GM18873 (cell line): Measurements from ENCODE around the gene CACNA1A.
"Not testable (repeated sequence)": the region's sequence is repeated elsewhere in the genome, so short reads cannot be mapped to it uniquely, and the experiment has no call there.

ENCODE experiments used
- ATAC-seq: cut with Tn5 transposase; IDR thresholded peaks from one replicate; pipeline ENCODE4 v1.9.1; 2021; ENCODE audit warnings: mild to moderate bottlenecking, moderate library complexity, moderate number of reproducible peaks; ENCODE audit not compliant: unreplicated experiment, low FRiP score

CACNA1A gene

GRCh38 chr19:13373599-13373998 lies 132.7 kb downstream of the CACNA1A start:
- no peak for ATAC-seq

- ATAC-seq: no peak
Measured at GRCh38 chr19:13370948-13371347, 135.3 kb downstream of the CACNA1A start.

GRCh38 chr19:13366529-13367143 lies 139.6 kb downstream of the CACNA1A start:
- no peak for ATAC-seq

GRCh38 chr19:13363954-13364353 lies 142.3 kb downstream of the CACNA1A start:
- no peak for ATAC-seq

- no peak for ATAC-seq
Measured at GRCh38 chr19:13363245-13363644, 143.0 kb downstream of the CACNA1A start.

- no peak for ATAC-seq
Measured at GRCh38 chr19:13362668-13363067, 143.6 kb downstream of the CACNA1A start.

GRCh38 chr19:13361726-13362125 lies 144.6 kb downstream of the CACNA1A start:
- ATAC-seq: not testable (repeated sequence)

GRCh38 chr19:13356686-13357280 lies 149.5 kb downstream of the CACNA1A start:
- no peak for ATAC-seq

GRCh38 chr19:13356185-13356584 lies 150.1 kb downstream of the CACNA1A start:
- no peak for ATAC-seq

- no peak for ATAC-seq
Measured at GRCh38 chr19:13355356-13355755, 150.9 kb downstream of the CACNA1A start.

GRCh38 chr19:13353625-13354024 lies 152.7 kb downstream of the CACNA1A start:
- no peak for ATAC-seq

- no peak for ATAC-seq
Measured at GRCh38 chr19:13350759-13351158, 155.5 kb downstream of the CACNA1A start.

- ATAC-seq: no peak
Measured at GRCh38 chr19:13350072-13350471, 156.2 kb downstream of the CACNA1A start.

GRCh38 chr19:13347367-13347766 lies 158.9 kb downstream of the CACNA1A start:
- ATAC-seq: no peak

GRCh38 chr19:13343514-13343913 lies 162.8 kb downstream of the CACNA1A start:
- ATAC-seq: no peak

GRCh38 chr19:13342672-13343071 lies 163.6 kb downstream of the CACNA1A start:
- ATAC-seq: no peak

GRCh38 chr19:13339869-13340268 lies 166.4 kb downstream of the CACNA1A start:
- no peak for ATAC-seq

GRCh38 chr19:13337181-13337580 lies 169.1 kb downstream of the CACNA1A start:
- no peak for ATAC-seq

- ATAC-seq: no peak
Measured at GRCh38 chr19:13334801-13335481, 171.3 kb downstream of the CACNA1A start.

- no peak for ATAC-seq
Measured at GRCh38 chr19:13330285-13330684, 176.0 kb downstream of the CACNA1A start.

GRCh38 chr19:13329766-13330165 lies 176.5 kb downstream of the CACNA1A start:
- ATAC-seq: no peak

- no peak for ATAC-seq
Measured at GRCh38 chr19:13328241-13328640, 178.0 kb downstream of the CACNA1A start.
